HepG2 (cell line): Measurements from ENCODE around the gene GAS1. TPM values are rescaled to one million over a fixed set of nuclear protein-coding genes. Genes with fewer than 3 reads are reported as not detected.
A peak's percentile ranks its signal among the peaks of the same experiment; 100 is the strongest.

Experiments
- ATAC-seq: fragments of 200-7000 bp; cut with Tn5 transposase; 3 replicates; pipeline ENCODE4 v1.9.1; 2020; ENCODE audit warnings: mild to moderate bottlenecking, moderate library complexity
- BruUV-seq: library from RNA; stranded (reverse); fragments of 400-500 nt; replicated peaks from 2 replicates; lab custom pipeline; 2021; lab: Mats Ljungman, UMichigan
- CTCF ChIA-PET: fragments of 300-600 bp; formaldehyde crosslinking; extraction: SDS; loops from one replicate; lab custom pipeline; 2021; ENCODE audit warnings: low total read pairs, inconsistent platforms, low intra/inter-chr PET ratio; lab: Yijun Ruan, JAX
- POLR2A ChIA-PET: fragments of 350-600 bp; sonication (Branson Sonifier 250); formaldehyde crosslinking; loops from one replicate; lab custom pipeline; 2020; ENCODE audit warnings: antibody characterized with exemption, inconsistent platforms; lab: Yijun Ruan, JAX
- DNase-seq: peaks from one replicate; pipeline ENCODE4 v3.0.0-alpha.2; 2015; ENCODE audit warnings: low spot score
- FAIRE-seq: peaks from 3 replicates; lab custom pipeline; 2011; peaks lifted over from hg19 to GRCh38; lab: Jason Lieb, UNC
- H2AFZ ChIP-seq: one replicate; pipeline ENCODE4 v1.6.1; 2011; ENCODE audit warnings: low read length, inconsistent platforms
- H3K27ac ChIP-seq: fragments of 300-600 bp; 3 replicates; pipeline ENCODE4 v1.8.0; 2011; ENCODE audit warnings: mixed run types, mild to moderate bottlenecking, mixed read lengths, low read length, inconsistent platforms; ENCODE audit not compliant: insufficient read depth; ENCODE audit errors: extremely low read length
- H3K27me3 ChIP-seq, 2 experiments: fragments of 200-600 bp in 1 of 2; 2 replicates in 1 of 2; 3 replicates in 1 of 2; pipeline versions ENCODE4 v1.6.0 to v1.8.0; 2011; ENCODE audit warnings: low read length in 2 of 2, mild to moderate bottlenecking in 2 of 2, moderate library complexity in 2 of 2, inconsistent platforms in 1 of 2; ENCODE audit not compliant: insufficient read depth in 2 of 2, control insufficient read depth in 1 of 2
- H3K36me3 ChIP-seq, 2 experiments: fragments of 200-600 bp in 1 of 2; replicated peaks in 1 of 2; 2 replicates in 1 of 2; 3 replicates in 1 of 2; pipeline versions ENCODE4 v1.5.1 to v1.8.0; 2011; ENCODE audit warnings: low read length in 2 of 2, inconsistent platforms in 1 of 2; ENCODE audit not compliant: insufficient read depth in 2 of 2, control insufficient read depth in 1 of 2
- H3K4me1 ChIP-seq: 2 replicates; pipeline ENCODE4 v1.5.1; 2012; ENCODE audit warnings: low read length, inconsistent platforms; ENCODE audit not compliant: insufficient read depth
- H3K4me2 ChIP-seq: 2 replicates; pipeline ENCODE4 v1.6.0; 2011; ENCODE audit warnings: low read depth, low read length, inconsistent platforms
- H3K4me3 ChIP-seq, 3 experiments: fragments of 200-600 bp in 1 of 3; sonication (generic), shearing (Covaris generic) in 1 of 3; replicated peaks in 1 of 3; 2 replicates each; pipeline ENCODE4 v1.5.1; 2011 to 2016; ENCODE audit warnings: low read length in 3 of 3, inconsistent platforms in 2 of 3, low read depth in 2 of 3, mild to moderate bottlenecking in 2 of 3, control low read depth in 1 of 3, mixed read lengths in 1 of 3; ENCODE audit not compliant: insufficient read depth in 1 of 3
- H3K79me2 ChIP-seq: one replicate; pipeline ENCODE4 v1.6.1; 2011; ENCODE audit warnings: low read length, inconsistent platforms; ENCODE audit not compliant: insufficient read depth
- H3K9ac ChIP-seq: 2 replicates; pipeline ENCODE4 v1.6.0; 2011; ENCODE audit warnings: mild to moderate bottlenecking, low read depth, low read length, inconsistent platforms; ENCODE audit not compliant: insufficient read depth
- H3K9me3 ChIP-seq: 2 replicates; pipeline ENCODE4 v1.5.1; 2012; ENCODE audit warnings: mild to moderate bottlenecking, low read length
- H4K20me1 ChIP-seq: 2 replicates; pipeline ENCODE4 v1.6.0; 2011; ENCODE audit warnings: inconsistent platforms, mild to moderate bottlenecking, low read length, moderate library complexity; ENCODE audit not compliant: insufficient read depth
- AKNA ChIP-seq: sonication (generic); formaldehyde crosslinking; IDR thresholded peaks from 2 replicates; pipeline ENCODE4 v1.4.0; 2020; ENCODE audit warnings: missing genetic modification reagents, borderline replicate concordance
- DBP ChIP-seq: sonication (generic); formaldehyde crosslinking; IDR thresholded peaks from 2 replicates; pipeline ENCODE4 v1.4.0; 2020; ENCODE audit warnings: missing genetic modification reagents; ENCODE audit errors: not compliant biosample characterization
- FOXJ3 ChIP-seq: sonication (generic); formaldehyde crosslinking; IDR thresholded peaks from 2 replicates; pipeline ENCODE4 v1.4.0; 2020; ENCODE audit warnings: missing genetic modification reagents, mild to moderate bottlenecking, borderline replicate concordance
- REXO4 ChIP-seq: sonication (generic); formaldehyde crosslinking; IDR thresholded peaks from 2 replicates; pipeline ENCODE4 v1.8.0; 2022; ENCODE audit warnings: missing genetic modification reagents, mild to moderate bottlenecking, borderline replicate concordance
- TAF15 ChIP-seq: fragments of 200-400 bp; formaldehyde crosslinking; IDR thresholded peaks from one replicate; pipeline ENCODE4 v1.6.1; 2018; ENCODE audit warnings: mild to moderate bottlenecking, low read depth, low read length; ENCODE audit not compliant: poor library complexity, severe bottlenecking
- ZBTB38 ChIP-seq: sonication (generic); formaldehyde crosslinking; IDR thresholded peaks from 2 replicates; pipeline ENCODE4 v1.5.1; 2020; ENCODE audit warnings: mild to moderate bottlenecking, missing genetic modification reagents
- ZNF576 ChIP-seq: sonication (generic); formaldehyde crosslinking; IDR thresholded peaks from 2 replicates; pipeline ENCODE4 v1.4.0; 2020; ENCODE audit warnings: mild to moderate bottlenecking, missing genetic modification reagents
- ZNF883 ChIP-seq: sonication (generic); formaldehyde crosslinking; IDR thresholded peaks from 2 replicates; pipeline ENCODE4 v1.5.1; 2020; ENCODE audit warnings: mild to moderate bottlenecking, missing genetic modification reagents; ENCODE audit errors: not compliant biosample characterization
- ZSCAN30 ChIP-seq: sonication (generic); formaldehyde crosslinking; IDR thresholded peaks from 2 replicates; pipeline ENCODE4 v1.5.0; 2020; ENCODE audit warnings: mild to moderate bottlenecking, missing genetic modification reagents
- WGBS: methylation state at CpG from one replicate; pipeline ENCODE4 v1.1.6; 2017; ENCODE audit warnings: low lambda C conversion rate; 5-methylcytosine and 5-hydroxymethylcytosine counted together
- in situ Hi-C: cut with HindIII; loops from 2 replicates; pipeline ENCODE4 v1.10.0; 2017; ENCODE audit warnings: low pct_unique_long_range_greater_than_20kb; ENCODE audit not compliant: extremely low pct_ligation_motif_present
- intact Hi-C: fragments of 100-400 bp; cut with micrococcal nuclease; formaldehyde crosslinking; loops from one replicate; pipeline ENCODE4 v1.10.0; 2022; ENCODE audit not compliant: unreplicated experiment
- polyA plus RNA-seq, 8 experiments: library from polyadenylated mRNA; depleted of rRNA in 3 of 8; stranded (reverse) in 7 of 8; unstranded in 1 of 8; fragments of >200 nt; fragmentation: Illumina TruSeq in 4 of 8; extraction: Trizol in 4 of 8; gene quantifications; 2 replicates each; pipeline versions ENCODE4 v1.2.1 to v1.2.3, GENCODE V29; 2011 to 2016; ENCODE audit warnings: low read depth in 4 of 8, missing spikeins in 1 of 8, mixed read lengths in 1 of 8; ENCODE audit not compliant: insufficient read depth in 1 of 8
- total RNA-seq, 5 experiments: library from RNA; depleted of rRNA; stranded (reverse); fragments of >200 nt; fragmentation: Illumina TruSeq; extraction: Trizol; gene quantifications; 2 replicates each; pipeline ENCODE4 v1.2.3, GENCODE V29; 2016; ENCODE audit warnings: low read depth in 1 of 5
- TF ChIP-seq, protein P1 (sequence below): sonication (generic); formaldehyde crosslinking; IDR thresholded peaks from 2 replicates; pipeline ENCODE4 v1.4.0; 2020; ENCODE audit warnings: missing genetic modification reagents

The GAS1 gene
- total and polyA plus RNA-seq, 2 of the 13 experiments (the other 11 are each of a cell fraction or from before 2014, with no cell fraction given): not detected

DNA sequence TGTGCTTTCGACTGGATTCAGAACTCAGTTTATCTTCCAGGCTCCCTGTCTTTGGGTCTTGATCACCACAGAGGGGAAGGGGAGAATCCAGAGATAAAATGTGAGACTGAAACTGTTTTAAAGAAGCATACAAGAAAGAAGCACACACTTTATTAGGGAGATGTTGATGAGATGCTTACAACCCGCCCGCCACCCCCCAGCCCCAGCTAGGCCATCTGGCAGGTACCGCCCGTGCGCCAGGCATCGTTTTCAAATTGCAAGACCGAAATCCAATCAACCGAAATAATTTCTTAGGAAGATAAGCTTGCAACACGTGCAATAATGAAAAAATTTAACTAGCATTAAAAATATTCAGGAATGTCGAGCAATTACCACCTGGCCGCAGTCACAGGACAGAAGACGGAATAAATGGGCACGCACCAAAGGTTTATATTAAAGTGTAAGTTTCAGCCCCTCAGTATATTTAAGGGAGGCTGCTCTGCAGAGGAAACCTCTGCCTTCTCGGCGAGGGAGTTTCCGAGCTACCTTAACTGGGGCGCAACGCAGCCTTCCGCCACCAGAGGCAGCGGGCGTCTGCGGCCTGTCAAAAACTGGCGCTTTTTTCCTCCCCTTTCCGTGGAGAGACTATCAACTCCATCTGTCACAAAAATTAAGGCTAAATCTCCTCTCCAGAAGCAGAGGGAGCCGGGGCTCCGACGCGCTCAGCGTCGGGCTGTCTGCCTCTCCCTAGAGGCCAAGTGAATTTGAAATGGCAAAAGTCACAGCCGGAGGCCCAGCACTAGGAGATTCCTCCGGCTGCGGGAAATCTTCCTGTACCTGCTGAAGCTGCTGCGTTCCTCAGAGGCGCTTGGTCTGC is 996 bp upstream of the GAS1 start (continued):
- TF ChIP-seq, protein P1, sequence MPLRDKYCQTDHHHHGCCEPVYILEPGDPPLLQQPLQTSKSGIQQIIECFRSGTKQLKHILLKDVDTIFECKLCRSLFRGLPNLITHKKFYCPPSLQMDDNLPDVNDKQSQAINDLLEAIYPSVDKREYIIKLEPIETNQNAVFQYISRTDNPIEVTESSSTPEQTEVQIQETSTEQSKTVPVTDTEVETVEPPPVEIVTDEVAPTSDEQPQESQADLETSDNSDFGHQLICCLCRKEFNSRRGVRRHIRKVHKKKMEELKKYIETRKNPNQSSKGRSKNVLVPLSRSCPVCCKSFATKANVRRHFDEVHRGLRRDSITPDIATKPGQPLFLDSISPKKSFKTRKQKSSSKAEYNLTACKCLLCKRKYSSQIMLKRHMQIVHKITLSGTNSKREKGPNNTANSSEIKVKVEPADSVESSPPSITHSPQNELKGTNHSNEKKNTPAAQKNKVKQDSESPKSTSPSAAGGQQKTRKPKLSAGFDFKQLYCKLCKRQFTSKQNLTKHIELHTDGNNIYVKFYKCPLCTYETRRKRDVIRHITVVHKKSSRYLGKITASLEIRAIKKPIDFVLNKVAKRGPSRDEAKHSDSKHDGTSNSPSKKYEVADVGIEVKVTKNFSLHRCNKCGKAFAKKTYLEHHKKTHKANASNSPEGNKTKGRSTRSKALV (CRISPR knock-in tag): 0 out of 2 replicates have a peak, but pooled peaks have one; percentile 41

DNA sequence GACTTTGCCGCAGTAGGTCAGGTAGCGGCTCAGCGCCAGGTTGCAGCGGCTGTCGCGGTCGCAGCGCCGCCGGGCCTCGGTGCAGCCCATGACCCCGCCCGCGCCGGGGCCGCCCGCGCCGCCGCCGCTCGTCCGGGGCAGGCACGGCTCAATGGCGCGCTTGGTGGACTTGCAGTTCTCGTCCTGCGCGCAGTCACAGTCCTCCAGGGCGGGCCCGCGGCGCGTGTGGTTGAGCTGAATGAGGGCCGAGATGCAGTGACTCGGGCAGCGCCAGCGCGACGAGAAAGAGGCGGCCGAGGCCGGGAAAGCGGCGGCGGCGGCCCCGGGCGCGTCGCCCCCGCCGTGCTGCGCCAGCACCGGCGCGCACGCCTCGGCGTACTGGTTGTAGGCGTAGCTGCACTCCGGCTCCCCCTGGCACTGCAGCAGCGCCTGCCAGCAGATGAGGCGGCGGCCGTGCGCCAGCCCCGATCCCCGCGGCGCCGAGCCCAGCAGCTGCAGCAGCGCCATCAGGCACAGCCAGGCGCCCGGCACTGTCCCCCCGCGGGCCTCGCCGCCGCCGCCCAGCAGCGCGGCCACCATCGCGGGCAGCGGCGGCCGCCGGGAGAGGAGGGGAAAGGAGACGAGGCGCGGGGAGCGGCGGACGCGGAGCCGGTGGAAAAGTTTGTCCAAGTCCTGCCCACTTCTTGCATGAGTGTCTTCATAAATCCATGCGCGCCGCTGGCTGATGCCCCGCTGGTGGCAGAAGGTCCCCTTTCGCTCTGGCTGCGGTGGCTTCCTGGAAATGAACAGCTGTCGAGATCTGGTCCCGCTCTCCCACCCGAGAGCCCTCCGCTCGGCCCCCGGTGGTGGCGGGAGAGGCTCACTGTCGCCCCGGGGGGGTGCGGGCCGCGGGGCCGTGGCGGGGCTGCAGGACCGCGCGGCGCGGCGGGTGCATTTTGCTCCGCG is 833 bp downstream of the GAS1 start:
- no peak for FAIRE-seq
- ChIA-PET CTCF (no interaction called here), POLR2A (no interaction called here)
- Histone ChIP-seq H3K27me3 (peaks cover 4 to 63% of the 10 kb centered on the region in 2 experiments), H3K27ac (no peak overlapping the region), H3K36me3 (no peaks in the 10 kb centered on the region), H3K4me3 (peak overlapping the region in 1 of 3 experiments; percentile 62; a peak in 2 of 6 replicates), H3K9ac (no peak overlapping the region), H3K4me1 (peaks cover 14% of the 10 kb centered on the region), H3K4me2 (peak overlapping the region; percentile 67; the same call in 1 of the 2 replicates), H3K9me3 (no peaks in the 10 kb centered on the region), H2AFZ (no peak overlapping the region), H4K20me1 (no peaks in the 10 kb centered on the region; the same call in none of the 2 replicates), H3K79me2 (no peaks in the 10 kb centered on the region)
- in situ Hi-C loops: no loop called here
- DNase-seq: no peak
- WGBS: 32% methylated on average over 19 of the region's 125 CpGs
- intact Hi-C loops: no loop called here
- no TSS peak for BruUV-seq
- ATAC-seq: peak; percentile 36
- TF ChIP-seq FOXJ3 (CRISPR knock-in tag) (no peak), AKNA (CRISPR knock-in tag) (no peak), ZNF576 (CRISPR knock-in tag) (no peak), ZBTB38 (CRISPR knock-in tag) (no peak), TAF15 (no peak), ZNF883 (CRISPR knock-in tag) (no peak), ZSCAN30 (CRISPR knock-in tag) (no peak), REXO4 (no peak), DBP (no peak)
